ENCODE results near the gene PLPPR2. TPM values are rescaled to one million over a fixed set of nuclear protein-coding genes. Genes with fewer than 3 reads are reported as not detected.
"Not testable (repeated sequence)": the region's sequence is repeated elsewhere in the genome, so short reads cannot be mapped to it uniquely, and the experiment has no call there.

Gene PLPPR2
- total RNA-seq, 1 experiment from 2014 or later: 5.6 TPM

- ChIA-PET CTCF (interaction anchor here (0.6 kb wide), 1 partner anchor 308 kb away, joined by 4 read pairs; no protein-coding TSS in a partner anchor), POLR2A (no interaction called here)
- Mint-ChIP-seq H3K9me3 (ENCODE audit: unreplicated experiment) (no peaks in the 10 kb centered on the region), H3K4me3 (ENCODE audit: unreplicated experiment) (no peak overlapping the region), H3K36me3 (ENCODE audit: insufficient read depth, unreplicated experiment) (peaks cover 12% of the 10 kb centered on the region), H3K27me3 (ENCODE audit: insufficient read depth, unreplicated experiment) (no peaks in the 10 kb centered on the region), H3K27ac (ENCODE audit: unreplicated experiment) (no peak overlapping the region), H3K4me1 (ENCODE audit: low read depth, unreplicated experiment) (no peaks in the 10 kb centered on the region)
- TF ChIP-seq, protein P1, sequence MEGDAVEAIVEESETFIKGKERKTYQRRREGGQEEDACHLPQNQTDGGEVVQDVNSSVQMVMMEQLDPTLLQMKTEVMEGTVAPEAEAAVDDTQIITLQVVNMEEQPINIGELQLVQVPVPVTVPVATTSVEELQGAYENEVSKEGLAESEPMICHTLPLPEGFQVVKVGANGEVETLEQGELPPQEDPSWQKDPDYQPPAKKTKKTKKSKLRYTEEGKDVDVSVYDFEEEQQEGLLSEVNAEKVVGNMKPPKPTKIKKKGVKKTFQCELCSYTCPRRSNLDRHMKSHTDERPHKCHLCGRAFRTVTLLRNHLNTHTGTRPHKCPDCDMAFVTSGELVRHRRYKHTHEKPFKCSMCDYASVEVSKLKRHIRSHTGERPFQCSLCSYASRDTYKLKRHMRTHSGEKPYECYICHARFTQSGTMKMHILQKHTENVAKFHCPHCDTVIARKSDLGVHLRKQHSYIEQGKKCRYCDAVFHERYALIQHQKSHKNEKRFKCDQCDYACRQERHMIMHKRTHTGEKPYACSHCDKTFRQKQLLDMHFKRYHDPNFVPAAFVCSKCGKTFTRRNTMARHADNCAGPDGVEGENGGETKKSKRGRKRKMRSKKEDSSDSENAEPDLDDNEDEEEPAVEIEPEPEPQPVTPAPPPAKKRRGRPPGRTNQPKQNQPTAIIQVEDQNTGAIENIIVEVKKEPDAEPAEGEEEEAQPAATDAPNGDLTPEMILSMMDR (IDR thresholded peaks at IDR 0.05; ENCODE audit: insufficient read depth in 1 of 2, low read depth in 1 of 2, low read length in 1 of 2, severe bottlenecking in 1 of 2, unreplicated experiment in 1 of 2): peak; percentile 33 to 64
- Histone ChIP-seq H3K9me3 (no peaks in the 10 kb centered on the region), H3K4me1 (peaks cover 10% of the 10 kb centered on the region; the same call in 1 of the 2 replicates), H3K36me3 (ENCODE audit: control insufficient read depth, insufficient read depth, low read length) (no peaks in the 10 kb centered on the region), H3K27me3 (replicated peaks; ENCODE audit: control insufficient read depth, insufficient read depth, low read length) (no peaks in the 10 kb centered on the region), H3K4me3 (ENCODE audit: low read depth, low read length) (no peak overlapping the region)
- peak; percentile 50 to 64 for DNase-seq
- intact Hi-C loops (cut with micrococcal nuclease; ENCODE audit: unreplicated experiment): no loop called here
- BruUV-seq (replicated peaks): no TSS peak
Measured at GRCh38 chr19:11378319-11379189, 23.3 kb downstream of the PLPPR2 start.

- H3K4me3 Mint-ChIP-seq (ENCODE audit: unreplicated experiment); intact Hi-C loops (cut with micrococcal nuclease; ENCODE audit: unreplicated experiment); BruUV-seq (replicated peaks); H3K27me3 ChIP-seq (replicated peaks; ENCODE audit: control insufficient read depth, insufficient read depth, low read length); H3K4me1 ChIP-seq; POLR2A ChIA-PET; H3K27ac Mint-ChIP-seq (ENCODE audit: unreplicated experiment); DNase-seq; H3K9me3 ChIP-seq; H3K4me1 Mint-ChIP-seq (ENCODE audit: low read depth, unreplicated experiment); H3K36me3 ChIP-seq (ENCODE audit: control insufficient read depth, insufficient read depth, low read length); H3K9me3 Mint-ChIP-seq (ENCODE audit: unreplicated experiment); H3K4me3 ChIP-seq (ENCODE audit: low read depth, low read length); H3K27me3 Mint-ChIP-seq (ENCODE audit: insufficient read depth, unreplicated experiment); CTCF ChIA-PET: not testable (repeated sequence)
- H3K36me3 Mint-ChIP-seq (ENCODE audit: insufficient read depth, unreplicated experiment): peaks cover 12% of the 10 kb centered on the region
Measured at GRCh38 chr19:11379269-11379845, 24.1 kb downstream of the PLPPR2 start.

DNA sequence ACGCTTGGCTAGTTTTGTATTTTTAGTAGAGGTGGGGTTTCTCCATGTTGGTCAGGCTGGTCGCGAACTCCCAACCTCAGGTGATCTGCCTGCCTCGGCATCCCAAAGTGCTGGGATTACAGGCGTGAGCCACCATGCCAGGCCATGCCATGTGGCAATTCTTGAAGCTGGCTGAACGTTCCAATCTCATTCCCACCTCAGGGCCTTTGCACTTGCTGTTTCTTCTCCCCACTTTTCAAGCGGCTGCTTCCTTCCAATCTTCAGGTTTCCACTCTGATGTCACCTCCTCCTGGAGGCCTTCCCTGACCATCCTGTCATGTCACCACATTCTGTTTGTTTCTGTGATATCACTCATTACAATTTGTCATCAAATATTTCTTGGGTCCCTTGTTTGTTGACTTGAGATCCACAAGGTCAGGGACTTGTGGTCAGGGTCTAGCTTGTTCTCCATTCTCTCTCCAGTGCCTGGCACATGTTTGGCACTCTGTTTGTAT lies 24.7 kb downstream of the PLPPR2 start:
- Mint-ChIP-seq H3K9me3 (ENCODE audit: unreplicated experiment) (no peaks in the 10 kb centered on the region), H3K4me3 (ENCODE audit: unreplicated experiment) (peak overlapping the region; percentile 95), H3K27ac (ENCODE audit: unreplicated experiment) (no peak overlapping the region), H3K27me3 (ENCODE audit: insufficient read depth, unreplicated experiment) (no peaks in the 10 kb centered on the region), H3K36me3 (ENCODE audit: insufficient read depth, unreplicated experiment) (peaks cover 12% of the 10 kb centered on the region), H3K4me1 (ENCODE audit: low read depth, unreplicated experiment) (no peaks in the 10 kb centered on the region)
- POLR2A ChIA-PET: no interaction called here
- intact Hi-C loops (cut with micrococcal nuclease; ENCODE audit: unreplicated experiment): loop anchor here (2.0 to 5.0 kb wide), 2 partner anchors 37 to 85 kb away; partner anchors contain the start of gene RGL3
- no peak overlapping the region for H3K4me3 ChIP-seq (ENCODE audit: low read depth, low read length)
- H3K4me1 ChIP-seq: peaks cover 10% of the 10 kb centered on the region; the same call in 1 of the 2 replicates
- no peaks in the 10 kb centered on the region for H3K36me3 ChIP-seq (ENCODE audit: control insufficient read depth, insufficient read depth, low read length)
- CTCF ChIA-PET: interaction anchor here (0.5 to 2.2 kb wide), 4 partner anchors 57 to 103 kb away, joined by 4 to 42 read pairs (median 13); no protein-coding TSS in a partner anchor
- TF ChIP-seq, protein P1 (IDR thresholded peaks at IDR 0.05; ENCODE audit: insufficient read depth in 1 of 2, low read depth in 1 of 2, low read length in 1 of 2, severe bottlenecking in 1 of 2, unreplicated experiment in 1 of 2): no peak
- BruUV-seq (replicated peaks): no TSS peak
- H3K9me3 ChIP-seq: no peaks in the 10 kb centered on the region
- no peaks in the 10 kb centered on the region for H3K27me3 ChIP-seq (replicated peaks; ENCODE audit: control insufficient read depth, insufficient read depth, low read length)
- no peak for DNase-seq

All from Caco-2 (cell line).